Measurements from ENCODE around the gene GREB1.

Gene GREB1, protein sequence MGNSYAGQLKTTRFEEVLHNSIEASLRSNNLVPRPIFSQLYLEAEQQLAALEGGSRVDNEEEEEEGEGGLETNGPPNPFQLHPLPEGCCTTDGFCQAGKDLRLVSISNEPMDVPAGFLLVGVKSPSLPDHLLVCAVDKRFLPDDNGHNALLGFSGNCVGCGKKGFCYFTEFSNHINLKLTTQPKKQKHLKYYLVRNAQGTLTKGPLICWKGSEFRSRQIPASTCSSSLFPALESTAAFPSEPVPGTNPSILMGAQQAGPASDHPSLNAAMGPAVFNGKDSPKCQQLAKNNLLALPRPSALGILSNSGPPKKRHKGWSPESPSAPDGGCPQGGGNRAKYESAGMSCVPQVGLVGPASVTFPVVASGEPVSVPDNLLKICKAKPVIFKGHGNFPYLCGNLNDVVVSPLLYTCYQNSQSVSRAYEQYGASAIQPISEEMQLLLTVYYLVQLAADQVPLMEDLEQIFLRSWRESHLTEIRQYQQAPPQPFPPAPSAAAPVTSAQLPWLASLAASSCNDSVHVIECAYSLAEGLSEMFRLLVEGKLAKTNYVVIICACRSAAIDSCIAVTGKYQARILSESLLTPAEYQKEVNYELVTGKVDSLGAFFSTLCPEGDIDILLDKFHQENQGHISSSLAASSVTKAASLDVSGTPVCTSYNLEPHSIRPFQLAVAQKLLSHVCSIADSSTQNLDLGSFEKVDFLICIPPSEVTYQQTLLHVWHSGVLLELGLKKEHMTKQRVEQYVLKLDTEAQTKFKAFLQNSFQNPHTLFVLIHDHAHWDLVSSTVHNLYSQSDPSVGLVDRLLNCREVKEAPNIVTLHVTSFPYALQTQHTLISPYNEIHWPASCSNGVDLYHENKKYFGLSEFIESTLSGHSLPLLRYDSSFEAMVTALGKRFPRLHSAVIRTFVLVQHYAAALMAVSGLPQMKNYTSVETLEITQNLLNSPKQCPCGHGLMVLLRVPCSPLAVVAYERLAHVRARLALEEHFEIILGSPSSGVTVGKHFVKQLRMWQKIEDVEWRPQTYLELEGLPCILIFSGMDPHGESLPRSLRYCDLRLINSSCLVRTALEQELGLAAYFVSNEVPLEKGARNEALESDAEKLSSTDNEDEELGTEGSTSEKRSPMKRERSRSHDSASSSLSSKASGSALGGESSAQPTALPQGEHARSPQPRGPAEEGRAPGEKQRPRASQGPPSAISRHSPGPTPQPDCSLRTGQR (N-terminal part only)

GRCh38 chr2:11533278-11534070, at the start of gene GREB1:
Gene GREB1 (plus strand): TSS chr2:11534045. CDS start chr2:11556615, 22,570 bp downstream.
- no peak for TF ChIP-seq CTCF (IDR thresholded peaks at IDR 0.05; ENCODE audit: insufficient read depth, low read depth, low read length, missing control alignments)
- no peak within 1 kb of the TSS for H3K4me3 ChIP-seq (ENCODE audit: low read length)
- peak; percentile 75 for DNase-seq (ENCODE audit: low read depth)

DNA sequence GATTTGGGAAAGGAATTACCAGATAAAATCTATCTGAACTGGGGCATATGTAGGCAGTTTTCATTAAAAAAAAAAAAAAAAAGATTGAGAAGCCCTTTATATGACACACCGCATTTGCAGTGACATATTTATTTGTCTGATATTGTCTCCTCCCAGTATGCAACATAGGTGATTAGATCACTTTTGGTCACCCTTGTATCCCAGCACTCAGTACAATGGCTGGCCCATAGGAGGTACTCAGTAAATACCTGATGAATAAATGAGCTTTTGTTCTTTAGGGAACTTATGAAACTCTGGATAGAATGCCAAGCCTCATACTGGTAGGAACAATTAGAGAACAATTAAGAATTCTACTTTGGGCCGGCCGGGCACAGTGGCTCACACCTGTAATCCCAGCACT, 45.0 kb upstream of the GREB1 start:
- DNase-seq (ENCODE audit: low read depth) = no peak
- H3K4me3 ChIP-seq (ENCODE audit: low read length) = no peak overlapping the region
- TF ChIP-seq CTCF (IDR thresholded peaks at IDR 0.05; ENCODE audit: insufficient read depth, low read depth, low read length, missing control alignments) = no peak

GRCh38 chr2:11490194-11490593, 43.7 kb upstream of the GREB1 start:
- no peak overlapping the region for H3K4me3 ChIP-seq (ENCODE audit: low read length)
- DNase-seq (ENCODE audit: low read depth) = no peak
- TF ChIP-seq CTCF (IDR thresholded peaks at IDR 0.05; ENCODE audit: insufficient read depth, low read depth, low read length, missing control alignments) = no peak

- no peak overlapping the region for H3K4me3 ChIP-seq (ENCODE audit: low read length)
- DNase-seq (ENCODE audit: low read depth) = no peak
- no peak for TF ChIP-seq CTCF (IDR thresholded peaks at IDR 0.05; ENCODE audit: insufficient read depth, low read depth, low read length, missing control alignments)
Observed at GRCh38 chr2:11491348-11491933, 42.4 kb upstream of the GREB1 start.

- no peak for DNase-seq (ENCODE audit: low read depth)
- TF ChIP-seq CTCF (IDR thresholded peaks at IDR 0.05; ENCODE audit: insufficient read depth, low read depth, low read length, missing control alignments) = no peak
- H3K4me3 ChIP-seq (ENCODE audit: low read length) = no peak overlapping the region
Observed at GRCh38 chr2:11492244-11492643, 41.6 kb upstream of the GREB1 start.

- no peak for DNase-seq (ENCODE audit: low read depth)
- H3K4me3 ChIP-seq (ENCODE audit: low read length) = no peak overlapping the region
- TF ChIP-seq CTCF (IDR thresholded peaks at IDR 0.05; ENCODE audit: insufficient read depth, low read depth, low read length, missing control alignments) = no peak
Observed at GRCh38 chr2:11492720-11493119, 41.1 kb upstream of the GREB1 start.
